Measurements from ENCODE around the gene IFITM10.

Gene IFITM10

DNA sequence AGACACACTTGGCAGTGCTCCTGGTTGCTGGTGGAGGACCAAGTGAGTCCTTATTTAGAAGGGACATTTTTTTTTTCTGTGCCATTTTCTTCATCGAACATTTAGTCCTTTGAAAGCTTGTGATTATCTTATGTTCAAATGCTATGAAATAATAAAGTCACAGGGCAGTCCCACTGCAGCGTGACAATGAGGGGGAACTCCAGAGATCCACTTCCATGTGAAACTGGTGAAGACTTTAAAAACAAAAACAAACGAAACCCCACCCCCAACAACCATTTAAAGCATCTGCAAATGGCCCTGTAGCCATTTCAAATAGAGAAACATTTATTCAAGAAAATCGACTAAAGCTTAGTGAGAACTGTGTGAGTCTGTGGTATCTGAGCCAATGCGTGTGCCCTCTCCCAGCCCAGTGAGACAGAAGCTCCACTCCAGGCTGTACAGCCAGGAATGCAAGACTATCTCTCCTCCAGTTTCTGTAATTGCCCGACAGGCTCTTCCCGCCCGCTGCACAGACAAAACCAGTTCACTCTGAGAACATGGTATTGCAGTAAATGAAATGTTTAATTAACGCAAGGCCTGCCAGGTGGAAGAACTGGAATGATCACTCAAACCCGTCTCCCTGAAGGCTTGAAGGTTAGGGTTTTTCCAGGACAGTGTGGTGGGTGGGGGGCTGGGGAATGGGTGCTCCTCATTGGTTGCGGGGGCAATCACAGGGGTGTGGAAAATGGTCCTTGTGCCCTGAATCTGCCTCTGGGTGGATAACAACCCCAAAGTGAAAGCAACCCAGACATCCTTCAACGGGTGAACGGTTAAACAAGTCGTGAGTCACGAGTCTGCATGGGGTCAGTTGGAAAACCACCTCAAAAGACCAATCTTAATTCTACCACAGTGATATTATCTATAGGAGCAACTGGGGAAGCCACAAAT is 45.0 kb downstream of the IFITM10 start:
- no peaks in the 10 kb centered on the region for H3K36me3 Mint-ChIP-seq
- no peak for DNase-seq (ENCODE audit: low spot score in 2 of 2)
- H3K4me1 Mint-ChIP-seq, result peaks cover 34% of the 10 kb centered on the region
- H3K9me3 Mint-ChIP-seq, result peaks cover 9% of the 10 kb centered on the region
- peak; percentile 60 for ATAC-seq
- H3K27ac Mint-ChIP-seq, result no peak overlapping the region
- no peak overlapping the region for H3K4me3 Mint-ChIP-seq

DNA sequence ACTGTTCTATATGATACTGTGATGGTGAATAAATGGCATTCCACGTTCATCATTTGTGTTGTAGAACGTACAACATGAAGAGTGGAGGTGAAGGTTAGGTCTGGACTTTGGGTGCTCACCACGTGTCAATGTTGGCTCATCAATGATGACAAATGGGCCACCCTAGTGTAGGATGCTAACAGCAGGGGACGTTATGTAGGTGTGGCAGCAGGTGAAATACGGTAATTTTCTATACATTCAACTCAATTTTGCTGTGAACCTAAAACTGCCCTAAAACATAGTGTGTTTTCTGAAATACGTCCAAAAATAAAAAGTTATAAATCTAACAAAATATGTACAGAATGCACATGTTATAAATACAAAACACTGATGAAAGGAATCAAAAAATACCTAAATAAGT is 47.2 kb downstream of the IFITM10 start:
- no peaks in the 10 kb centered on the region for H3K36me3 Mint-ChIP-seq
- DNase-seq (ENCODE audit: low spot score in 2 of 2) (no peak), ATAC-seq (no peak)
- no peak overlapping the region for H3K27ac Mint-ChIP-seq
- no peak overlapping the region for H3K4me3 Mint-ChIP-seq
- peaks cover 9% of the 10 kb centered on the region for H3K9me3 Mint-ChIP-seq
- H3K4me1 Mint-ChIP-seq, result peaks cover 34% of the 10 kb centered on the region

GRCh38 chr11:1702506-1702905 is 47.9 kb downstream of the IFITM10 start:
- Mint-ChIP-seq H3K27ac (no peak overlapping the region), H3K36me3 (no peaks in the 10 kb centered on the region), H3K9me3 (peaks cover 9% of the 10 kb centered on the region), H3K4me3 (no peak overlapping the region), H3K4me1 (peaks cover 34% of the 10 kb centered on the region)
- DNase-seq (ENCODE audit: low spot score in 2 of 2) (no peak), ATAC-seq (no peak)

DNA sequence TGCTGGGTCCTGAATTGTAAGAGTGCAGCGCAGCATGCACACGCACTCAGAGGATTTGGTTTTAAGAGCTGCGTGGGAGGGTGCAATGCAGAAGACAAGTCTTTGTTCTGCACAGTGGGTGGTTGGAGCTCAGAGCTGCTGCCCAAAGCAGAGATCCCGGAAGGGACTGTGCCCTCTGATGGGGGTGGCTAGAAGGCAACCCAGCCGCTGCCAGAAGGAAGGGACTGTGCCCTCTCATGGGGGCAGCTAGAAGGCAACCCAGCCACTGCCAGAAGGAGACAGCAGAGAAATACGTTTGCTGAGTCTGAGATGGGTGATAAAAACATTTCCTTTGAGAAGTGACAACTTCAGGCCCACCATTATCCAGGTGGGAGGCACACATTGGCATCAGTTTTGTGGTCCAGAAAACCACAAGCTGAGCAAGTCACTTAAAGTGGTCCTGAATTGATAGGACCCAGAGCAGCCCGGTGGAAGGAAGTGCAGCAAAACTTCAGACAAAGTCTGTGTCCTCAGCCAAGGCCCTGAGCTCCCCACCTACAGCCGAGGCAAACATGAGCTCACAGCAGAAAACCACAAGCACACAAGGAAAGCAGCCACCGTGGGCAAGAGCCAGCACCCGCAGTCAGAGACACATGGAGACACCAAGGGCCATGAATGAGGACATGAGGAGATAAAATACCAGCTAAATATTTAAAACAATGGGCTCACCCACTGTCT is 49.1 kb downstream of the IFITM10 start:
- ATAC-seq (peak; percentile 81), DNase-seq (ENCODE audit: low spot score in 2 of 2) (no peak)
- Mint-ChIP-seq H3K4me1 (peaks cover 29% of the 10 kb centered on the region), H3K36me3 (no peaks in the 10 kb centered on the region), H3K9me3 (peaks cover 9% of the 10 kb centered on the region), H3K4me3 (peak overlapping the region; percentile 27), H3K27ac (peak overlapping the region; percentile 73)

- H3K4me3 Mint-ChIP-seq, result no peak overlapping the region
- H3K4me1 Mint-ChIP-seq, result peaks cover 16% of the 10 kb centered on the region
- peaks cover 9% of the 10 kb centered on the region for H3K9me3 Mint-ChIP-seq
- no peak for ATAC-seq
- H3K36me3 Mint-ChIP-seq, result no peaks in the 10 kb centered on the region
- no peak overlapping the region for H3K27ac Mint-ChIP-seq
- no peak for DNase-seq (ENCODE audit: low spot score in 2 of 2)
These were observed 50.6 kb downstream of the IFITM10 start for GRCh38 chr11:1699771-1700170.

- peaks cover 26% of the 10 kb centered on the region for H3K4me1 Mint-ChIP-seq
- peaks cover 6% of the 10 kb centered on the region for H3K9me3 Mint-ChIP-seq
- ATAC-seq (no peak), DNase-seq (ENCODE audit: low spot score in 2 of 2) (no peak)
- no peak within 1 kb of the TSS for H3K4me3 Mint-ChIP-seq
- peak within 1 kb of the TSS; percentile 20 for H3K27ac Mint-ChIP-seq
- H3K36me3 Mint-ChIP-seq, result no peaks in the 10 kb centered on the region
These were observed 53.5 kb downstream of the IFITM10 start, which contains the start of gene KRTAP5-6 for GRCh38 chr11:1696608-1697570. TSS of gene KRTAP5-6 (plus strand) at chr11:1697195. CDS start at chr11:1697246, 51 bp downstream.

- no peaks in the 10 kb centered on the region for H3K9me3 Mint-ChIP-seq
- H3K4me1 Mint-ChIP-seq, result peaks cover 16% of the 10 kb centered on the region
- ATAC-seq, result no peak
- no peaks in the 10 kb centered on the region for H3K36me3 Mint-ChIP-seq
- peak overlapping the region; percentile 20 for H3K27ac Mint-ChIP-seq
- no peak overlapping the region for H3K4me3 Mint-ChIP-seq
- no peak for DNase-seq (ENCODE audit: low spot score in 2 of 2)
These were observed 54.8 kb downstream of the IFITM10 start for GRCh38 chr11:1695548-1696108.

DNA sequence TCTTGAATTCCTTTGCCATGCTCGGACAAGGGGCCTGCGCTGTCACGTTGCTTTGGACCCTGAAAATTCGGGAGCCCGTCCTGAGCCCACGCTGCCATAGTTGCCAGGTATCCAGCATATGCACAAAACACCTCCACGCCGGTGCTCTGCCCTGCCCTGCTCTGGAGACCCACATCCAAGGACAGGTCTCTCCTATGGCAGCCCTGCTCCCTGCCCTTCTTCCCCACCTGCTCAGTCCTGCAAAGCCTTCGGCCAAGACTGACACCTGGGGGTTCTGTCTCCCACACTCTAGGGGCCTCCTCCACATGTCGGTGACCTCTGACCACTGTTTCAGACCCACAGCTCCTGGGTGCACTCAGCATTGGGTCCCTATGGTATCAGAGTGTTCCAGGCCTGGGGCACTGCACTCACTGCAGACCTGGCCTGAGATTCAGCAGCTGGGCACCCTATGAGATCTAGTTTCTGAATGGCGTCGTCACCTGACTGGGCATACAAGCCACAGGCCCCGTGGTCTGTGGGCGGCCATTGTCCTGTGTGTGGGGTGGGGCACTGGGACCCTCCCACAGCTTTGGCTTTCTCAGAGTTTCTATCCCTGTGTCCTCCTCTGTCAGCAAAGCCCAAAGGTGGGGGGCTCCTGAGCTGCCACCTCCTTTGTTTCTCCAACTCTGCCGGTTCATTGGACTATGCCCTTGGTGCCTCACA is 55.4 kb downstream of the IFITM10 start:
- H3K4me1 Mint-ChIP-seq, result peaks cover 22% of the 10 kb centered on the region
- H3K4me3 Mint-ChIP-seq, result no peak overlapping the region
- no peaks in the 10 kb centered on the region for H3K9me3 Mint-ChIP-seq
- DNase-seq (ENCODE audit: low spot score in 2 of 2) (no peak), ATAC-seq (no peak)
- peak overlapping the region; percentile 20 for H3K27ac Mint-ChIP-seq
- H3K36me3 Mint-ChIP-seq, result no peaks in the 10 kb centered on the region

GRCh38 chr11:1694064-1694845 is 56.1 kb downstream of the IFITM10 start:
- Mint-ChIP-seq H3K27ac (peak overlapping the region; percentile 59), H3K36me3 (no peaks in the 10 kb centered on the region), H3K4me1 (peaks cover 29% of the 10 kb centered on the region), H3K4me3 (peak overlapping the region; percentile 76), H3K9me3 (no peaks in the 10 kb centered on the region)
- ATAC-seq (peak; percentile 88), DNase-seq (ENCODE audit: low spot score in 2 of 2) (peak; percentile 89 to 93)

- no peaks in the 10 kb centered on the region for H3K9me3 Mint-ChIP-seq
- peak; percentile 52 for ATAC-seq
- peak overlapping the region; percentile 76 for H3K4me3 Mint-ChIP-seq
- DNase-seq (ENCODE audit: low spot score in 2 of 2), result peak; percentile 82 to 86
- H3K4me1 Mint-ChIP-seq, result peaks cover 35% of the 10 kb centered on the region
- H3K27ac Mint-ChIP-seq, result peak overlapping the region; percentile 76
- H3K36me3 Mint-ChIP-seq, result no peaks in the 10 kb centered on the region
These were observed 56.9 kb downstream of the IFITM10 start for GRCh38 chr11:1693327-1694063.

GRCh38 chr11:1692708-1693326 is 57.6 kb downstream of the IFITM10 start:
- ATAC-seq (no peak), DNase-seq (ENCODE audit: low spot score in 2 of 2) (no peak)
- Mint-ChIP-seq H3K4me1 (peaks cover 38% of the 10 kb centered on the region), H3K27ac (peak overlapping the region; percentile 76), H3K36me3 (no peaks in the 10 kb centered on the region), H3K9me3 (no peaks in the 10 kb centered on the region), H3K4me3 (peak overlapping the region; percentile 76)

- H3K36me3 Mint-ChIP-seq, result no peaks in the 10 kb centered on the region
- ATAC-seq, result no peak
- no peak for DNase-seq (ENCODE audit: low spot score in 2 of 2)
- H3K27ac Mint-ChIP-seq, result no peak overlapping the region
- H3K4me3 Mint-ChIP-seq, result no peak overlapping the region
- H3K4me1 Mint-ChIP-seq, result peaks cover 38% of the 10 kb centered on the region
- H3K9me3 Mint-ChIP-seq, result no peaks in the 10 kb centered on the region
These were observed 58.3 kb downstream of the IFITM10 start for GRCh38 chr11:1691878-1692707.
